NCI-H2107 treated with DMSO at 0.1 percent for 48 hours (cell line): ENCODE measurements around the gene MAN2B2.
"Not testable (repeated sequence)": the region's sequence is repeated elsewhere in the genome, so short reads cannot be mapped to it uniquely, and the experiment has no call there.

ENCODE experiments used
- DNase-seq: peaks from one replicate; lab custom pipeline; 2025; ENCODE audit not compliant: unreplicated experiment; lab: John Stamatoyannopoulos, UW

Gene MAN2B2

DNA sequence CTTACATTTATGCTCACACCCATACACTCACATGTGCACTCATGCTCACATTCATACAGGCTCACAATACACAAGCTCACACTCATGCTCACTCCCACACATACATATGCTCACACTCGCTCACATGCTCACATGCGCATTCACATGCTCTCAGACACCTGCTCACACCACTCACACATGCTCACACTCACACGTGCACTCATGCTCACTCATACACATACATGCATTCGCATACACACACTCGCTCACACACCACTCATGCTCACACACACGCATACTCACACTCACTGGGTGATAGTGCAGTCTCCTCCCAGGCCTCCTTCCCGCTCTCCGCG lies 90.3 kb downstream of the MAN2B2 start:
- DNase-seq = no peak

DNA sequence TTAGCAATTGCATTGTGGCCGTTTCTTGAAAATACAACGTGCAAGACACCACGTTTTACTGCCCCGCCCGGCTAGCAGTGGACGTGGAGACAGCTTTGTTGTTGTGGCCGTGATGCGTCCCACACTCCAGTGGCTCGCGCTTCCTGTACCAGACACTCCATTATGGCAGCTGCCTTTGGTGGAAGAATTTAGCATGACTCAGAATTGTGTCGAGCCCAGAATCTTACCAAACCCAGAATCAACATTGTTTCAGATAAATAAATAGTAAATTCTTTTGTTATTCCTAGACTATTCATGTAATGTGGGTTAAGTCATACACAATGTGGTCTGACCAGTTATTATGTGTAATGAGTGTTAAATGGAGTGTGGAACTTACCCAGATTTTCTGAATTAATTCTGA lies 93.4 kb downstream of the MAN2B2 start:
- no peak for DNase-seq

DNA sequence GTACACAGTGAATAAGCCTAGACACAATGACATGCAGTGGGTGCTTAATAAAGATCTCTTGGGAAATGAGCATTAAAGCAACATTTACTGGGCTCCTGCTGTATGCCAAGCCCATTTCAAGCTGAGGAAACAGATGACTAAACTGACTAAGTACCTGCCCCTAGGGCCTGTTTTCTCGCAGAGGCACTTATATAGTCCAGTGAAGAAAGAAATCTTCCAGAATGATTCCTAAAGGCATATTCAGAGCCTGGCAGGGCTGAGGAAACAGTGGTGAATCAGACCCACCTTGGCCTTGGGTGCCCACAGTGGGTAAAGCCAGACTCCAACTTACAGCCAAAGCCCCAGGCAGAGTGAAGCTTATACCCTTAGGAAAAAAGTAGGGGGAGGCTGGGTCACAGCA lies 96.7 kb downstream of the MAN2B2 start:
- DNase-seq = no peak

DNA sequence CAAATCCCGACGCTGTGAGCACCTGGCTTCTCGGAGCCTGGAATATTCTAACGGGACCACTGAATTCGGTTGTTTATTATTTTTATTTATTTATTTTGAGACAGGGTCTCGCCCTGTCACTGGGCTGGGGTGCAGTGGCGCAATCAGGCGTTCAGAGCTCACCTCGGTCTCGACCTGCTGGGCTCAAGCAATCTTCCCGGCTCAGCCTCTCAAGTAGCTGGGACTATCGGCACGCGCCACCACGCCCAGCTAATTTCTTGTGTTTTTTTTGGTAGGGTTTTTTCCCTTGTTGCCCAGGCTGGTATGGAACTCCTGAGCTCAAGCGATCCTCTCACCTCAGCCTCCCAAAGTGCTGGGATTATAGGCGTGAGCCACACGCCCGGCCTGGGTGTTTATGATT lies 97.1 kb downstream of the MAN2B2 start:
- DNase-seq = no peak

DNA sequence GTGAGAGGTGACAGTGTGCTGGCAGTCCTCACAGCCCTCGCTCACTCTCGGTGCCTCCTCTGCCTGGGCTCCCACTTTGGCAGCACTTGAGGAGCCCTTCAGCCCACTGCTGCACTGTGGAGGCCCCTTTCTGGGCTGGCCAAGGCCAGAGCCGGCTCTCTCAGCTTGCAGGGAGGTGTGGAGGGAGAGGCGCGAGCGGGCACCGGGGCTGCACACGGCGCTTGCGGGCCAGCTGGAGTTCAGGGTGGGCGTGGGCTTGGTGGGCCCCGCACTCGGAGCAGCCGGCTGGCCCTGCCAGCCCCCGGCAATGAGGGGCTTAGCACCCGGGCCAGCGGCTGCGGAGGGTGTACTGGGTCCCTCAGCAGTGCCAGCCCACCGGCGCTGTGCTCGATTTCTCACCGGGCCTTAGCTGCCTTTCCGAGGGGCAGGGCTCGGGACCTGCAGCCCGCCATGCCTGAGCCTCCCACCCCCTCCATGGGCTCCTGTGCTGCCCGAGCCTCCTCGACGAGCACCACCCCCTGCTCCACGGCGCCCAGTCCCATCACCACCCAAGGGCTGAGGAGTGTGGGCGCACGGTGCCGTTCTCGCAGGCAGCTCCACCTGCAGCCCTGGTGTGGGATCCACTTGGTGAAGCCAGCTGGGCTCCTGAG lies 97.7 kb downstream of the MAN2B2 start:
- DNase-seq = not testable (repeated sequence)
